HEK293T (cell line): ENCODE measurements around the gene MR1.

Experiments
- CTCF ChIA-PET: fragments of 350-600 bp; formaldehyde crosslinking; extraction: SDS; loops from one replicate; lab custom pipeline; 2021; ENCODE audit warnings: antibody characterized with exemption, inconsistent platforms; lab: Yijun Ruan, JAX
- POLR2A ChIA-PET: fragments of 350-600 bp; formaldehyde crosslinking; extraction: SDS; loops from one replicate; lab custom pipeline; 2020; ENCODE audit warnings: antibody characterized with exemption, inconsistent platforms; lab: Yijun Ruan, JAX
- DNase-seq: peaks from one replicate; pipeline ENCODE4 v3.0.0; 2012; ENCODE audit warnings: mixed read lengths; ENCODE audit errors: extremely low spot score
- ARNT ChIP-seq: fragments of 450-650 bp; IDR thresholded peaks from 2 replicates; pipeline ENCODE4 v1.6.1; 2017; ENCODE audit warnings: mild to moderate bottlenecking
- BHLHE40 ChIP-seq: fragments of 450-650 bp; IDR thresholded peaks from 2 replicates; pipeline ENCODE4 v1.6.1; 2016; ENCODE audit warnings: mild to moderate bottlenecking, moderate library complexity, borderline replicate concordance
- CTBP1 ChIP-seq: fragments of 450-650 bp; IDR thresholded peaks from 2 replicates; pipeline ENCODE4 v1.6.1; 2016; ENCODE audit warnings: borderline replicate concordance
- ELF4 ChIP-seq: fragments of 450-650 bp; IDR thresholded peaks from 2 replicates; pipeline ENCODE4 v1.6.1; 2017; ENCODE audit warnings: antibody characterized with exemption
- FOXA1 ChIP-seq: fragments of 450-650 bp; IDR thresholded peaks from 2 replicates; pipeline ENCODE4 v1.6.1; 2016; ENCODE audit warnings: mild to moderate bottlenecking
- FOXK2 ChIP-seq: fragments of 450-650 bp; IDR thresholded peaks from 2 replicates; pipeline ENCODE4 v1.6.1; 2016; ENCODE audit warnings: mild to moderate bottlenecking
- FOXM1 ChIP-seq: fragments of 450-650 bp; IDR thresholded peaks from 2 replicates; pipeline ENCODE4 v1.6.1; 2017; ENCODE audit warnings: mild to moderate bottlenecking, borderline replicate concordance
- HDGF ChIP-seq: fragments of 450-650 bp; IDR thresholded peaks from 2 replicates; pipeline ENCODE4 v1.6.1; 2017; ENCODE audit warnings: antibody characterized with exemption, borderline replicate concordance
- L3MBTL2 ChIP-seq: fragments of 450-650 bp; conservative IDR thresholded peaks from 2 replicates; pipeline ENCODE4 v1.6.1; 2016; ENCODE audit warnings: mild to moderate bottlenecking
- LEF1 ChIP-seq: fragments of 450-650 bp; IDR thresholded peaks from 2 replicates; pipeline ENCODE4 v1.6.1; 2017; ENCODE audit warnings: mild to moderate bottlenecking, borderline replicate concordance
- NFRKB ChIP-seq: fragments of 450-650 bp; IDR thresholded peaks from 2 replicates; pipeline ENCODE4 v1.6.1; 2016; ENCODE audit warnings: mild to moderate bottlenecking, moderate library complexity
- PKNOX1 ChIP-seq: fragments of 450-650 bp; IDR thresholded peaks from 2 replicates; pipeline ENCODE4 v1.6.1; 2016
- SP1 ChIP-seq: fragments of 450-650 bp; IDR thresholded peaks from 2 replicates; pipeline ENCODE4 v1.6.1; 2017
- SUZ12 ChIP-seq: fragments of 450-650 bp; IDR thresholded peaks from 2 replicates; pipeline ENCODE4 v1.6.1; 2016; ENCODE audit warnings: mild to moderate bottlenecking
- TARDBP ChIP-seq: fragments of 450-650 bp; IDR thresholded peaks from 2 replicates; pipeline ENCODE4 v1.6.1; 2016
- ZNF384 ChIP-seq: fragments of 450-650 bp; IDR thresholded peaks from 2 replicates; pipeline ENCODE4 v1.6.1; 2016

The MR1 gene

GRCh38 chr1:181002582-181003172, 31.1 kb upstream of the MR1 start:
- CTCF ChIA-PET = no interaction called here
- POLR2A ChIA-PET = no interaction called here
- no peak for DNase-seq
- TF ChIP-seq LEF1 (no peak), BHLHE40 (no peak), L3MBTL2 (no peak), TARDBP (no peak), ARNT (no peak), SUZ12 (no peak), FOXA1 (no peak), NFRKB (no peak), FOXK2 (no peak), HDGF (no peak)

GRCh38 chr1:181010789-181011188, 23.0 kb upstream of the MR1 start:
- POLR2A ChIA-PET = no interaction called here
- no peak for DNase-seq
- CTCF ChIA-PET = no interaction called here
- no peak for TF ChIP-seq BHLHE40
- no peak for TF ChIP-seq CTBP1
- no peak for TF ChIP-seq FOXK2
- no peak for TF ChIP-seq TARDBP
- TF ChIP-seq SUZ12 = no peak
- no peak for TF ChIP-seq FOXM1
- no peak for TF ChIP-seq LEF1
- TF ChIP-seq ARNT = no peak
- TF ChIP-seq PKNOX1 = no peak
- no peak for TF ChIP-seq SP1
- TF ChIP-seq NFRKB = no peak
- TF ChIP-seq HDGF = no peak

- POLR2A ChIA-PET = no interaction called here
- CTCF ChIA-PET = no interaction called here
Observed at GRCh38 chr1:181011301-181012202, 22.2 kb upstream of the MR1 start.

GRCh38 chr1:181012203-181012745, 21.5 kb upstream of the MR1 start:
- POLR2A ChIA-PET = no interaction called here
- no peak for DNase-seq
- CTCF ChIA-PET = no interaction called here
- TF ChIP-seq PKNOX1 = no peak

More at GRCh38 chr1:181011301-181012202, 22.2 kb upstream of the MR1 start:
- no peak for DNase-seq
- TF ChIP-seq SP1 (no peak), FOXA1 (no peak), TARDBP (no peak), SUZ12 (no peak), FOXK2 (no peak), PKNOX1 (no peak), ARNT (no peak), CTBP1 (no peak), L3MBTL2 (no peak), ZNF384 (no peak), ELF4 (no peak)

GRCh38 chr1:181013144-181013543, 20.6 kb upstream of the MR1 start:
- ChIA-PET POLR2A (no interaction called here), CTCF (no interaction called here)
- TF ChIP-seq SP1 = no peak
- no peak for TF ChIP-seq FOXM1
- no peak for TF ChIP-seq CTBP1
- TF ChIP-seq L3MBTL2 = no peak
- TF ChIP-seq ELF4 = no peak
- no peak for TF ChIP-seq TARDBP
- no peak for TF ChIP-seq NFRKB
- no peak for TF ChIP-seq FOXK2
- TF ChIP-seq PKNOX1 = no peak
- TF ChIP-seq SUZ12 = no peak
- TF ChIP-seq BHLHE40 = no peak
- TF ChIP-seq ARNT = no peak
- TF ChIP-seq HDGF = no peak
- no peak for TF ChIP-seq FOXA1
- TF ChIP-seq ZNF384 = no peak
- no peak for TF ChIP-seq LEF1
- no peak for DNase-seq
